HG03066 (cell line): ENCODE measurements around the gene ME3.

Experiments used
- ATAC-seq: cut with Tn5 transposase; IDR thresholded peaks from one replicate; pipeline ENCODE4 v1.9.1; 2021; ENCODE audit warnings: low read depth; ENCODE audit not compliant: unreplicated experiment

Gene ME3

DNA sequence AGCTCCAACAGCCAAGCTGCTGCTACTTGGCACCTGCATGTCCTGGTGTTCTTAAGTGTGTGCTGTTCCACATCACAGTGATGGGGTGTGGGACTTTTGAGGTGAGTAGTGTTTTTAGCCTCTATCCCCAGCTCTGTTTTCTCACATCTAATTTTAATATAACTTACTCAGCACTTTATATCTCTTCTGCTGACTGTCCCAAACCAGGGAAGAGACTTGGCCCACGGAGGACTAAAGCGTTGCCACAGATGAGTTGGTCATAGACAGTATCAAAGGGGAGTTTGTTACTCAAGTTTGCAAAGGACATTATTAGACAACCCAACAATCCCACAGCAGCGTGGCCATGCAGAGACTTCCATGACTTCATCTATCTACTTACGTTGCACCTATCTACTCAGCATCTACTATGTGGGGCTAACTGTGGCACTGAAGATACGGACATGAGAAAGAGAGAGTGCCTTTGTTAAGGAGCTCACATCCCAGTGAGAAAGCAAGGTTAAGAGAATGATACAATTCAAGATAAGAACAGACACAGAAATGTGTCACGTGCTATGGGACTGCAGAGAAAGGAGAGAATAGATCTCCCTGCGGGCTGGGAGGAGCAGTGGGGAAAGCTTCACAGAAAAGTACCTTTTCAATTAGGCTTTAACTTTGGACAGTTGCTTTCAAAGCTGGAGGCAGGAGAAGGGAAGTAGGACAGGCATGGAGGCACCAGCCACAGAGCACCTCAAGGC is 82.4 kb downstream of the ME3 start:
- ATAC-seq = no peak

DNA sequence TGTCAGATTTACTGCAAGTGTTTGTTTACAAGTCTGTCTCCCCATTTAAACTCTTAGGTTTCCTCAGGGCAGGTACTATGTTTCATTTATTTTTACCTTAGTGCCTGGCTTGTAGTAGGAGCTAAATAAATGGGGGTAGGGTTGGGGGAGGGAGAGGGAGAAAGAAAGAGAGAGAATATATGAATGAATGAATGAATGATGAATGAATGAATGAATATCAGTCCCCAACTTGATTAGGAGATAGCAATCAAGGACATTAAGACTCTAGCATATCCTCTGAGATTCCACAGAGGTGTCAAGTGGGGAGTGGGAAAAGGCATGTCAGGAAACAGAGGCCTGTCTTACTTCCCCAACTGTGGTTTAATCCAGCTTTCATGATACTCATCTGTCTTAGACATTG is 83.2 kb downstream of the ME3 start:
- no peak for ATAC-seq

DNA sequence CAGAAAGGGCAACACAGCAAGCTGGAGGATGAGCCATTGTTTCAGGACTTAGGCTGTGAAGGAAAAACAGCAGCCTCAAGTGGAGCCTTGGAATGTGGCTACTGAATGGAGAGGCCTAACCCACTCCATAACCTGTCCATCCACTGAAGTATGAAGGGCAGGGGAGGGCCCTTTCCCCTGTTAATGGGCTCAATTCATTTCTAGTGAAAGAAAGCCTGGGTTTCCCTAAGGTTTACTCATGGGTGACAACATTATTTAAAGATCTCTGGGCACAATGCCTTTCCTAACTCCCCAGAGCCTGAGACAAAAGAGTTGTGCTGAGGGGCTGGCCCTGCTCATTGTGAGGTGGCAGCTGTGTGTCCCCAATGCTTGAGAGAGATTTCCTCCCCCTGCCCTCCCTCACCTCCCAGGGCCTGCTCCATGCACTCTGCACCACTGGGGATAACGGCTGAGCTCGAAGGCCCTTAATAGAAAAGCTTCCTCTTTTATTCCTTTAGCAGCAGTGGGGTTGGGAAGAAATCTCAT is 83.8 kb downstream of the ME3 start:
- ATAC-seq = no peak

DNA sequence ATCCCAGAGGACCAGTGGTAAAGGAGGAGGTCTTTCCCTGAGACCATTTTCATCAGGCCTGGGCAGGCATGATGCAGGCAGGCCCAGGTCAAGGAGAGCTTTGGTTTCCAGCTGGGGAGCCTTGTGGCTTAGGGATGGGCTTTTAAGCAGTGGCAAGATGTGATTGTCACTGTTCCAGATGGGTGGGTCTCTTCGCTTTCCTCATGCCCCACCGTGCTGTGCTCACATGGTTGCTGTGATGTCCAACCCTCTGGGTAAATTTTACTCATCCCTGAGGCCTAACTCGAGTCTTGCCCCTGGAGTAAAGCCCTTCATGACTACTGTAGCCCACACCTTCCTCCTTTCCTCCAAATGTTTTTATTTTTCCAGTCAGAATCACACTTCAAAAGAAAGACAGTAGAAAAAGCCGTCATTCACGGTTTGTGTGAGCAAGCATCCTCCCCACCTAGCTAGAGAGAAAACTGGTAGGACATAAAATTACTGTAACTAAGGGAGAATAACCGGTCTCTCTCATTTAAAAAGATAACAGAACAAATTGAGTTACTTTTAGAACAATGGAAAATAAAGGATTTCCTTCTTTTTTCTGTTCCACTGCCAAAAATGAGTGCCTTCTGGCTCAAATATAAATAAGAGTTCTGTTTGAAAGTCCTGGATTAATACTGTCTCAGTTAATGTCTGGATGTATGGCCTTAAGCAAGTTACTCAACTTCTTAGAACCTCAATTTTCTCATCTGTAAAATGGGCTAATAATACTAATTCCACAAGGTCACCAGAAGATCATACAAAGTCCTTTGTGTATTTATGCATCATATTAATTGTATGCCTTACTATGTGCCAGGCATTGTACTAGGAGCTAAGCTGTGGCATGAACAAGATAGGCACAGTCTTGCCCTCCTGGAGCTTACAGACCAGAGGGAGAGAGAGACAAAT is 84.9 kb downstream of the ME3 start:
- ATAC-seq = no peak

DNA sequence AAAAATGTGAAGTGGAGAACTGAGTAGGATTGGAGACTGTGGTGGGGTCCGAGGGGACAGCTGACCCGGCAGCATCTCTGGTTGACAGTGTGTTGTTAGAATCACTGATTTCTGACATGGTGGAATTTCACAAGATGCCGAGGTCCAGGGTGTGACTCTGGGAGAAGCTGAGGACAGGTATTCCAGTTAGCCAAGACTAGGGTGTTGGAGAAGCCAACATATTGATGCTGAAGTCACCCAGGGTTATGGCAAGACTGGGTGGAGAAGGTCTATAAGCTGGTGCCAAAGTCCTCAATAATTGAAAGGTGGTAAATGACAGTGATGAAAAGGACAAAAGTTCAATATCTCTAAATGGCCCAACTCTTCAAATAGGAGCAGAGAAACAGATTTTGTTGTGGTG is 86.1 kb downstream of the ME3 start:
- ATAC-seq = no peak

DNA sequence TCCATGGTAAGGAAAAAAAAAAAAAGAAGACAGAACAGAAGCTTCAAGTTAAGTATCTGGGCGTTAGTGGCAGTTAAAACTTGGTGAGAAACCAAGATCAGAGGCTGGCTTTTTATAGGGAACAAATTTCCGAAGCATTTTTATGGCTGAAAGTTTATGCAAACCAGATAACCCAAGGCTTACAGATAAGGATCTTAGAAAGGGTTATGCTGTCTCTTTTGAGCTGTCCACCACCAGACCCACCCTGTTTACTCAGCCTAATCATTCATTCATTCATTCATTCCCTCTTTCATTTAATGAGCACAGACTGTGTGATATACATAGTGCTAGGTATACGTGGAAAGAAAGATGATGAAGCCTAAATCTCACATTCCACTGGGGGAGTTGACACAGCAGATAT is 89.5 kb downstream of the ME3 start:
- ATAC-seq = no peak

DNA sequence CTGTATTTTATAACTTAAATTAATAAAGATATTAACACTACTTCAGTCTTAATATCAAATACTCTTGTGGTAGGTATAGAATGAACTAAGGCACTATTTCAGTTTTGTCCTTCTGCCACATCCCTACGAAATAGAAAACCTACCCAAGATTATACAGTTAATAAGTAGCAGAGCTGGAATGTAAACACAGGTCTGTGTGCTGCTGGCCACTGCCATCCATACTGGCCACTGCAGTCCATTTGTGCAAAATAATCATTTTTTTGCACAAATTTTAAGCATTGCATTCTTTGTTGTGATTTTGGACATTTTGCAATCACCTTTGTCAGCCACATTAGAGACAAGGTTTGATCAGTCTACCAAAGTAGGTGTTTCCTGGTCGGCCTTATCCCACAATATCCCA is 91.9 kb downstream of the ME3 start:
- ATAC-seq = no peak

DNA sequence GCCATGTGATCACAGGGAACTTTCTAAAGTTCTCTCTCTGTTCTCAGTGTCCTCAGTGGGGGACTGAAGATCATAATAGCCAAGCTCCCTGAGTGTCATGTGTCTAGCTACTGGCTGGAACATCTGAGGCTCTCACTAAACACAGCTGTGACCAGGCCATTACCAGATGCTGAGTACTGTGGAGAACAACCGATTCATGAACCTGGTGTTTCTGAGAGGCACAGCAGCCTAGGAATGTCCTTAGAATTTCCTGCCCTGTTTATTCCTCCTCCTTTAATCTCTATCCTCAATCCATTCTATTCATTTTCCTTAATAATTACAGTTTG is 93.0 kb downstream of the ME3 start:
- no peak for ATAC-seq

DNA sequence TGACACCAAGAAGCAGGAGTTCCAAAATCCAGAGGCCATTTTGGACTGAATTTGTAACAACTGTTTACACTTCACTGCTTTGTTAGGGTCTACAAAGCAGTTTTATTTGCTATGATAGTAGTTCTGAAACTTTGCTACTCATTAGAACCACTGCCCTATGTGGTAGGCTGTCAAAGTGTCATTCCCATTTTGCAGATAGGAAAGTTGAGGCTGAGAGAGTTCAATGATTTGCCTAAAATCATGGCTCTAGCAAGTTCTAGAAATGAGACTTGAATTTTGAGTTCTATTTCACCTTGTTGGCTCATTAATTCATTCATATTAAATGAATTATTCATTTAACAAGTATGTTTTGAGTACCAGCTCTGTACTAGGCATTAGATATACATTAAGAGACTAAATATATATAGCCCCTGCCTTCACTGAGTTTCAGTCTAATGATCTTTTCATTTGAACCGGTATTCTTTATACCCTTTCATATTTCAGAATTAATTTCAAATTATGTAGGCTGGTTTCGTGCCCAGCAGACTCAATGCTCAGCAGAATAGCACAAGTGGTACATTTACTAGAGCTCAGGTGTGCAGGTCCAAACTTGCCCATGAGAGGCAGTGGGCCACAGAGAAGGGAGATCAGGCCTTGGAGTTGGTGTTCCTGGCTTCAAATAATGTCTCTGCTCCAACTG is 93.5 kb downstream of the ME3 start:
- ATAC-seq = no peak

DNA sequence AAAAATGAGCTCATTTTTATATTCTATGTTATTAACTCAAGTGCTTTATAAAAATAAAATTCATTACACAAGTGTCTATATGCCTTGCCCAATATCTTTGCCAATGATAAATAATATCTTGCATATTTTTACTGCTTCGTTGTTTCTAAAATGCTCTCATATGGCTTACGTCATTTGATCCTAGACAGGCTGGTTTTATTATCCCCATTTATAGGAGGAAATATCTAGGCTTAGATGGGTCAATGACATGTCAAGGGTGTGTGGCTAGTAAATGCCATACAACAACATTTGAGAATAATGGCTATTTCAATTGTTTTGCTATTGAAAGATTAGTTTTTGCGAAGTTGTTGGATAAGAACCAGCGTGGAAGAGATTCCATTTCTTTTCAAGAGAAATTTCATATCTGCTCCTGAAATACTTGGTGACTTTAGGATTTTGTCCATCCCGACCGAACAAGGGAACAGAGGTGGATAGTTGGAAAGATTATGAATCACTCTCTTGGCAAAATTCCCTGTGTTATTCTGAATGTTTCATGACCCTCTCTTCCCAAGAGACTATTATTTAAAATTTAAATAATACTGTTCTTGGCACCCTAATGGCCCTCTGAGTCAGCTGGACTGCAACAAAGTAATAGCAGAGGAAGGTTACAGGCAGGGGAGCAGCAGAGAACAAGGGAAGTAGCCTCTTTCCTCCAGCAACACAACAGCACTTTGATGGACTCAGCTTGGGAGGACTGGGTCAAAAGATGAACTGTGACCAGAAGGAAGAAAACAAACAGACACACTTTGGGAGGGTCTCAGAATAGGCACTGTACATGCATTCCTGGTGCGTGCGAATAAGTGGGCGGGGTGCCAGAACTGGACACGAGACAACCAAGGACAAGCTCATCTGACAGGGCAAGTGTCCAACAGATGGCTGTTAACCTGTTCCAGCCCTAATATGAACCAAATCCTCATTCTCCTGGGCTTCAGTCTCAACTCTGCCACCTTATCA is 94.5 kb downstream of the ME3 start:
- no peak for ATAC-seq

DNA sequence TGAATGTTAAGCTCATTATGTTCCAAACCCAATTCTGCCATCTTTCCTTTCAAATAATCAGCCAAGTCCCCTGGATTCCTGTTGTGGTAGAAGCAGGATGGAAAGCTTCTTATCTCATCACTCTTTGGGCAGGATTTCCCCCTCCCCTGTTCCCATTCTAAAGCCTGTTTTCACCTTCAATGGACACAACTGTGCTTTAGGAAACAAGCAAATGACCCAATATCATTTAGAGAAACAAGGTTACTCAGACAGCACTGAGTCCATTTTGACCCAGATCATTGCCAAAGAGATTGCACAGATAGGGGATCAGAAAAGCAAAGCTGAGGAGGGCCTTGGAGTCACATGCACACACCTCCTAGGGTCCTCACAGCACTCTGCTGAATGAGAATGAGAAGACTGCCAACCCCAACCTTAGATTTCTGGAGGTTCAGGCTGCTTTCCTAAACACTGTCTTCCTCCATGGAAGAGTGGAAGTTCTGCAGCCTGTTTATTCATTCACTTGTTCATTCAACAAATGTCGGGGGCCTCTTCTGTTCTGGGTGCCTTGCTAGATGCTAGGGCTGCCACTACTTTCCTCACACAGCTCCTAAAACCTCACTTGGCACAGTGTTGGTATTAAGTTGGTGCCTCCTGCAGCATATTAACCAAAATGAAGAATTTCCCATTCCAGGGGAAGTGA is 95.3 kb downstream of the ME3 start:
- no peak for ATAC-seq

DNA sequence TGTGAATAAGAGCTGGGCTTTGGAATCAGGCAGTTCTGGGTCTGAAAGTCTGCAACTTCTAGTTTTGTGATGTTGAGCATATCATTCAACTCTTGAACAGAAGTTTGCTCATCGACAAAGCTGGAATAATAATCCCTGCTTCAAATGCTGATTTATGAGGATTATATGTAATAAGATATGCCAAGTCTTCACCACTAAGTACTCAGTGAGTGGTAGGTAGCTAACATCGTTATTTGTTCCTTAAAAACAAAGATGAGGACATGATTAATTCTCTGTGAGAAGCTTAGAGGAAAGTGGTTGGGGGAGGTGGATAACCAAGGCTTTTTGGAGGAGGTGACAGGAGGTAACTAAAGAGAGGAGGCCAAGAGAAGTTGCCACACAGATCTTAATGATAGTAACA is 96.5 kb downstream of the ME3 start:
- no peak for ATAC-seq

DNA sequence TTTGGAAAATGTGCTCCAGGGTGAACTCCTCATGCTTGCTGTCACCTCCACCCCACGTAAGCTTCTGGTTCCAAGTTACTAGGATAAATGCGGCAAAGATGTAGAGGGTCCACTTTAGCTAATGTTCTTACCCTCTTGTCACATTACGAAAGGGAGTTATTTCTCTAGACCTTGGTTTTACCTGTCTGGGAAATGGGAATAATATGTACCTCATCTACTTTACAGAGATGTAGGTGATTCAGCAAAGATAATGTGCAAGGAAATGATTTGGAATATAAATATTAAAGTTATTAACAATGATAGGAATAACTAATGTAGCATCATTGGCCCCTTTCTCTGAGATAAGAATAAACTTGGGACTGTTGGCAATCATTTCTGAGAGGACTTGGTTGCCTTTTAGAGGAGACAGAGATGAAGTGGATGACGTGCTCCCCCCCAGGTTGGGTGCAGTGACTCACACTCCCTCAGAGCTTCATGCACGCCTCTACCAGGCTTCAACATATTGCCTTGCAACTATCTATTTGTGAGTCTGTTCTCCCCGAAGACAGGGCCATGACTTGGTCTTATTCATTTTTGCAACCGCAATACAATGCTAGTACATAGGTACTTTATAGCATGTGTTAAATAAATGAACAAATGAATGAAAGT is 97.1 kb downstream of the ME3 start:
- ATAC-seq = no peak

DNA sequence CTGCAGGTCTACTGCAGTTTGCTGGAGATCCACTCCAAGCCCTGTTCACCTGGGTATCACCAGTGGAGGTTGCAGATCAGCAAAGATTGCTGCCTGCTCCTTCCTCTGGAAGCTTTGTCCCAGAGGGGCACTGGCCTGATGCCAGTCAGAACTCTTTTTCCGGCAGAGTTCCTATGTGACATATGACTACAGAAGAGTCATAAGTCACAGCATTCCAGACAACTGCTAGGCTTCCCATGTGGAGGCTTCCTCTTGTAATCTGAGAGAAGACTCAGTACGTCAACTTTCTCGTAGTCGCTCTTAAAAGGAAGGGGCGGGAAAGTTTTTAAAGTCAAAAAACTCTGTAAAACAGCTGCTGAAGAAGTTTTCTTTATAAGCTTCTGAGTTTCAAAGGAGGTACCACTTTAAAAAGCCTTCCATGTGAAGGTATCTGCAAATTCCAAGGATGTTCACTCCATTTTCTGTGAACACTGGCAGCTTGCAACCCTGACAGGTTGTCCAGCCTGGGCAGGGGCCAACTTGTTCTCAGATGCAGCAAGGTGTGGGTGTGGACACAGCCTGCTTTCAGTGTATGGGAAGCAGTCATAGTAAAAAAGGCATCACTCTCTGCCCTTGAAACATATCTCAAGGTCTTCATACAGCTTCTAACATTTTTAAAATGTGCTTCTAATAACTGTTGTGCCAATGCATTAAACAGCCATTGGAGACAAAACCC is 97.8 kb downstream of the ME3 start:
- ATAC-seq = no peak

DNA sequence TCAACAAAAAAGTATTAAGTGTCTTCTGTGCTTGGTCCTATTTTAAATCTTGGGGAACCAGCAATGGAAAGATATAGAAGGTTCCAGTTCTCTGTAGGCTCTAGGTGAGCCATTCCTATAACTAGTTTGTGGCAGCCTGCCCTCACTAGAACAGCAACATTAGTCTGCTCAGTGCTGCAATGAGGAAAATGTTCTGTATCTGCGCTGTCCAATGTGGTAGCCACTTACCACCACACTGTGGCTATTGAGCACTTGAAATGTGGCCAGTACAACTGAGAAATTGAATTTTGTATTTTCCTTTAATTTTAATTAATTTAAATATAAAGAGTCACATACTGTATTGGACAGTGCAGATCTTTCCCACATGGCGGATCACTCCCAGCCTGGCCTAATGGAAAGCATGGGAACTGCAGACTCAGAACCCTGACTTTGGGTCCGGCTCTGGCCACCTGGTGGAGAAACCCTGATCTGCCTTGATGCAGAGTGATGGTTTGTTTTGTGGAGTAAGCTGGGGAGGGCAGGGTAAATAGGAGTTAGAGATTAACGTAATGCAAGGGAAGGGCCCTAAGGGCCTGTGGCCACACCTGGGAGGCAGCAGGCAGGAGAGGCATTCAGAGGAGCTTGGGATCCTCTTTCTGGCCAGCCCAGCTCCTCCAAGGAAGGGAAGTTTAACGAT is 101.0 kb downstream of the ME3 start:
- ATAC-seq = no peak

DNA sequence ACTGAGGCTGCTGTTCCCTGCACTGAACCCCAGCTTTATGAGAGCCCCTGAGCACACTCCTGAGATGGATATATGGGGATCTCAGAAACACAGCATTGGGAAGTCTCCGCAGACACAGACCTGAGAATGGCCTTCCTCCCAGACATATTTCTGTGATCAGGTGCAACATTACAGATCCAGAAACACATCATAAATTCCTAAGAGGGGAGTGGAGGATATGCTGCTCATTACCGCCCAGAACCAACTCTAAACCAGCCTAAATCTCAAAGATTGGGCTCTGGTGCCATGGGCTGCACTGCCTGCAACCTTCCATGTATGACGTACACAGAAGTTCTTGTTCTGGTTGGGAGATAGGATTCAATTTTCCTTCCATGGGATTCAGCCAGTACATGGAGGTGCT is 102.0 kb downstream of the ME3 start:
- no peak for ATAC-seq

DNA sequence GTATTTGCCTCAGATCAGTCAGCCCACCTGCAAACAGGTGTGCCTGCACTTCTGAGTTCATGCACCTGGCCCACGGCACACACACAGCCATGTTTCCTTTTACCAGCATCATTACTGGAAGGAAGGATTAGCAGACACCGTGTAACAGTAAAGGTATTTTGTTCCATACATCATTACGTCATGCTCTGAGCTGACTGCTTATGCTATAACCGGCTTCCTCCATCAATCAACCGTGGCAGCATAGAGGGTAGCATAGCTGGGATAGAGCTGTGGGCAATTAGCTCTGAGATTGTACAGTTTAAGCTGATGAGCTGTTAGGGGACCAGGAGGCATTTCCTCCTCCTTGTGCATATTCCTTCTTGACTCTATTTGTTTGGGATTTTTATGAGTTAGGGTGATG is 102.4 kb downstream of the ME3 start:
- ATAC-seq = no peak

DNA sequence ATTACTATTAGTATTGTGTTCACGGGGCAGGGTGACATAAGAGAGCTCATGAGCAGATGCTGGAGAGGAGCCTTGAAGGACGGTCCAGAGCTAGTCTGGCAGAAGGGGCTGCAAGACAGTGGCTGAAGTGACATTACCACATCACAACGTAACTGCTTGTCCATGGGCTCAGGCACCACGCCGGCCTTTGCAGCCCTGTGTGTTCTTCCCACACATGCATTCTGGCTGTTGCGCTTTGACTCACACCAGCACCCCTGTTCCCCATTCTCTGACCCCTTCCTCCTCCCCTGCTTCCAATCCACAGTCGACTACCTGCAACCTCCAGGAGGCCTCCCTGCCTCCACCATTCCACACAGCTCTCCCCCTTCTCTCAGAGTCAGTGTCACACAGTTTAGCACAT is 103.3 kb downstream of the ME3 start:
- no peak for ATAC-seq
